Raji (cell line): Measurements from ENCODE around the gene BCR.

ENCODE experiments used
- POLR2A ChIP-seq: IDR thresholded peaks from 2 replicates; pipeline ENCODE4 v1.6.1; 2011; ENCODE audit warnings: low read depth, low read length, control low read depth; ENCODE audit not compliant: insufficient read depth

The BCR gene

DNA sequence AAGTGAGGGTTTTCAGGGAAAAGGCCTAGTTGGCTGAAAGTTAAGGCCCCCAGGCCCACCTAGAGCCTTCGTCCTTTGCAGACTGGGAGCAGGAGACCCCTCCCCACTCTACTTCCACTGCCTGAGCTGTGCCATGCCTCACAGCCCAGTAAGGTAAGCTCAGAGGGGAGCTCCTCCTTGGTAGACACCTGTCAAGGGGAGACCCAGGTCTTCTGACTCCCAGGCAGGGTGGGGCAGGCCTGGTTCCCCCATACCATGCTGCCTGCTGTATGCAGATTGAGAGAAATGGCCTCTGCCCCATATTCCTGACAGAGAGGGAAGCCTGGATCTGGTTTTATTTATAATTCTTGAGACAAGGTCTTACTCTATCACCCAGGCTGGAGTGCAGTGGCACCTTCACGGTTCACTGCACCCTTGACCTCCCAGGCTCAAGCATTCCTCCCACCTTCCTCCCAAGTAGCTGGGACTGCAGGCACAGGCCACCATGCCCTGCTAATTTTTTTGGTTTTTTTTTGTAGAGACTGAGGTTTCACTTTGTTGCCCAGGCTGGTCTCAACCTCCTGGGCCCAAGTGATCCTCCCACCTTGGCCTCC lies 34.3 kb upstream of the BCR start:
- TF ChIP-seq POLR2A: no peak

DNA sequence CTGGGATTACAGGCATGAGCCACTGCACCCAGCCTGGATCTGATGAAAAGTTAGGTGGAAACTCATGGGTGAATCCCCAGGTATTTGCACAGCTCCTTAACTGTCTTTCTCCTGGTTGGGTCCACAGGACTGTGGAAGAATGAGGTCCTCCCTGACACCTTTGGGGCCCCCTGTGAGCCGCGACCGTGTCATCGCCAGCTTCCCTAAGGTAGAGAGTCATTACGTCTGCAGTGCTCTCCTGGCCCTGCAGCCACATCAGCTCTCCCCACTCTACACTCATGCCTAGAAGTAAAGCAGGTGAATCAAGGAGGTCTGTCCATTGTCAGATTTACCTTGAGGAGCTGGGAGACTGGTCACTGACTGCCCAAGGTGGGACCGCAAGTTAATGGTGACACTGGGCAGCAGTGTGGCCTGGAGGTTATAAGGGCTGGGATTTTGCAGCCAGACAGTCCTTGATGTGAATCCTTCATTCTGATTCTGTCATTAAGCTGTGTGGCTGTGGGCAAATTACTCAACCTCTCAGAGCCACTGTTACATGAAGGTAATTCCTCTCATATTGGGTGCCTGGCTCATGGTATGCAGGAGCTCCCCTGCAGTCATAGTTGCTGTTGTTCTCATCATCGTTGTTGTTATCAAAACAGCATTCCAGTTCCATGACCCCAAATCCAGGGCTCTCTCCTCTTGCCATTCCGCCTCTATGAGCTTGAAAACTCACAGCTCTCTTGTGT lies 33.7 kb upstream of the BCR start:
- no peak for TF ChIP-seq POLR2A

DNA sequence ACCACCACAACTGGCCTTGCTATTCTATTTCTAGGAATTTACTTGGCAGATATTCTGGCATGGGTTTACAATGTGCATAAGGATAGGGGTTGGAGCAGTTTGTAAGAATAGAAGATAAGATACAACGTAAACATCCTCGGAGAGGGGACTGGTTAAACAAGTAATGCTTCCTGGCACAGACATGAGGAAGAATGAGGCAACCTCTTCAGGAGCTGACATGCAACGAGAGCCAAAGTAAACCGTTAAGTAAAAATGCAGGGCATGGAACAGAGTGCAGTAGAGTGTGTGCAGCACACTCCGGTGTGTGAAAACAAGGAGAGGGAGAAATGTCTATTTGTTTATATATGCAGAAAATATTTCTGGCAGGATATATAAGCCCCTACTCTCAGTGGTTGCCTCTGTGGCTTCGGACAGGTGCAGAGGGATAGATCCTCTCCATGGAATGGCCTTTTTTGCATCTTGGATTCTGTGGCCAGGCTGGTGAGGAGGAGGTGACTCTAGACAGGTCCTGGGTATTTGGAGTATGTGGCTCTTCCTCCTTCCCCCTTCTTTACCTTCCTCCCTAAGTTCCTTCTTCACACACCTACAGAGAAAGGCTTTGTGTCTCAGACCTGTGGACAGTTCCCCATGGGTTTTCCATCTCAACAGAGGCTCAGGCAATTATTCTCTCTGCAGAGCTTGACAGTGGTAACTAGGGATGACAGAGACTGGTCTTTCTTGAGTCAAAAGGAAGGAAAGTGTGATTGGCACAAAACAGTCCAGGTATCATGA lies 32.5 kb upstream of the BCR start:
- no peak for TF ChIP-seq POLR2A

DNA sequence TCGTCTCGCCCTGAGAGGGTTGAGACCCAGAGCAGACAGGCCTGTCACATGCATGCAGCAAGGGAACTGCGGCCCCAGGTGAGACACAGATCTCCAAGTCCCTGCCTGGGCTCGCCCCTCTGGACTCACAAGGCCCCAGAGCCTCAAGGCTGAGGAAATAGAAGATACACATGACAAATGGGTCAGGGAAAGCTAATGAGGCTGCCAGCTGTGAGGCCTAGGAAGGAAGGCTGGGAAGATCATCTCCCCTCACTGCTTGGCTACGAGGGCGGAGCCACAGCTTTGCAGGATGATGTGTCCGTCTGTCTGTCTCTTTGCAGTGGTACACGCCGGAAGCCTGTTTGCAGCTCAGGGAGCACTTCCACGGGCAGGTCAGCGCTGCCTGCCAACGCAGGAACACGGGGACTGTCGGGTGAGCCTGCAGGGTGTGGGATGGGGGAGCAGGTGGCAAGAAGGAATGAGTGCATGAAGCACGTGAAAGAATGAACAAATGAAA lies 30.5 kb upstream of the BCR start:
- TF ChIP-seq POLR2A: no peak

DNA sequence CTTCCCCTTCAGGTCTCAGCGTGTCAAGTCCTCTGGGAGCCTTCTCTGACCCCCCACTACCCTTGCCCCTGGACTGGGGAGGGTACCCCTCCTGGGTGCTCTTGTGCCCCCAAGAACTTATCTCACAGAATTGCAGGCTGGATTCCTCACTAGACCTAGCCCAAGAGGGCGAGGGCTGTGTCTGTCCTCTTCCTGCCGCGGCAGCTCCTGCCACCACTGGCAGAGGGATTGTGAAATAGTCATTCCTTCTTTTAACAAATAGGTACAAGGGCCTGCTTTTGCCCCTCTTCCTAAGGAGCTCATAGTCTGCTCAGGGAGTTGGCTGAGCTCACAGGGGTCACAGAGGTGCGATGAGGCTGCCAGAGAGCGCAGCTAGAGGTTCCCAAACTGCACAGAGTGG lies 29.5 kb upstream of the BCR start:
- TF ChIP-seq POLR2A: no peak

DNA sequence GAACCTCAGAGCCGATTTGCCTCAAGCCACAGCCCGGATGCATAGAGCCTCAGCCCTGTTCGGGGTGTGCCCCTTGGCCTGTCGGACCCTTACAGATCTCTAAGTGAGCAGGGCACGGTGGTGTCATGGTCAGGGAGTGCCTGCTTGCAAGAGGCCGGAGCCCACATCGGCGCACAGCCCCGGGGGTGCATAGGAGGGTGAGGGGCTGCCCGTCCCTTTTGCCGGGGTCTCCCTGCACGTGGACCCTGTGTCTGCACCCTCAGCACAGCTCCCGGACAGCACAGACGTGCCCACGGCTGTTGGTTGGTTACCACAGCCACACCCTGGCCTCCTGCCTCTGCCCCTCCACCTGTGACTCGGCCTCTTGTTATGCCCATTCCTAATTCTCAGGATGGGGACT lies 28.5 kb upstream of the BCR start:
- TF ChIP-seq POLR2A: no peak

DNA sequence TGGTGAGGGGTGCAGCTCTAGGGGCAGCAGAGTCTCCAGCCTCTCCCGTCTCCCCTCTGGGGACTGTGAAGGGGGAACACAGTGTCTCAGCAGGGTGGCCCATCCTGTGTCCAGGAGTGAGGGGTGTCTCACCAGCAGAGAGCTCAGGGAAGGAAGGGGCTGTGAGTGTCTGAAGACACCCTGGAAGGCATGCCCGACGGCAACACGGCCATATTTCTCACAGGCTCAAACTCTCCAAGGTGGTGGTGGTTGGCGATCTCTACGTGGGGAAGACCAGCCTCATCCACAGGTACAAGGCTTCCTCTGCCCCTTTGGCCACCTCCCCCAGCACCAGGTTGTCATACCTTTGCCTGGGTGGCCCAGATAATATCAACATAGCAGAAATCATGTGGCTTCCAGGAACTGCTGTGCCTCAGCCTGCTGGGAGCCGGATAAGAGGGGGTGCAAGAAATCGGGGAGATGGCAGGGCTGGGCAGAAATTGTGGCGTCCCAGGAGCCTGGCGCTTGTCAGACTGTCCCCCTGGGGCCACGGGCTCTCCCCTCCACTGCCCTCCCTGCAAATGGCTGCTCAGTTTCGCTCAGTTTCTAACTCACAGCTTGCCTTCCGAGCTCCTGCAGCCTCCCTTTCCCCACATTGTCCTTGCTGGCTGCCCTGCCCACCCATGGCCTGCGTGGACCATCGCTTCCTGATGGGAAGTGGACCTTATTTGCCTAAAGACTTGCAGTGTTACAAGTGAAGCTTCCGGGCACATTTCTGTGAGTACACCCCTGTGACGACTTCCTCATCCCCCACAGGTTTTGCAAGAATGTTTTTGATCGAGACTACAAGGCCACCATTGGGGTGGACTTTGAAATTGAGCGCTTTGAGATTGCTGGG lies 27.8 kb upstream of the BCR start:
- 0 out of 2 replicates have a peak, but pooled peaks have one; percentile 12 for TF ChIP-seq POLR2A

DNA sequence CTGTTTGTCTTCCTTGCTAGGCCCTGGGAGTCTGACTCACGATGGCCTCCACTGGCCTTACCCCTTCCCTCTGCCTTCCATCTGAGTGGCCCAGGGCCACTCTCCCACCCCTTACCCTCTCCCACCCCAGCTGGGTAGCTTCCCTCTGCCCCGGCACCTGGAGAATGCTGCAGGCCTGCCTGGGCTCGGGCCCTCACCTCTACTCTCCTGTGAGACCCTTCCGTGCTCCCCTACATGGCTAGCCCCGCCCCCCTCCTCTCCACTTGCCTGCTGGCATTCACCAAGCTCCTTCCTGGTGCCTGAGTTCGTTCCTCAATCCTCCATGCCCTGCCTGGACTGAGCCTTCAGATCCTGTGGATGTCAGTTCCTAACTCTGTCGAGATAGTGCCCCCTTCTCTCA lies 26.3 kb upstream of the BCR start:
- no peak for TF ChIP-seq POLR2A

DNA sequence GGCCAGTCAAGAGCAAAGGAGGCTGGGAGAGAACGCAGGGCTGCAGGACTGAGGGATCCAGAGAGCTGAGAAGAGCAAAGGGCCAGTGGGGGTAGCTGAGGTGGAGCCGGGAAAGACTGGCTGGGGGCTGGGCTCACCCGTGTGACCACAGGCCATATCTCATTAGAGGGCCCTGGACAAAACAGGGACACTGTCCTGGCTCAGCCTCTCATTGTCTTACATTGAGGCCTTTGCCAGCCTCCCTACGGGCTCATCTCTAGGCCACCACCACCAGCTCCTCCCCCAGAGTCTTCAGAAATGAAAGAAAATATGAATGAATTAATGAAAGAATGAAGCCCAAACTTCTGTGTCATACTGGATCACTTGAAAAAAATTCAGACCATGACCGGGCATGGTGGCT lies 25.8 kb upstream of the BCR start:
- no peak for TF ChIP-seq POLR2A

DNA sequence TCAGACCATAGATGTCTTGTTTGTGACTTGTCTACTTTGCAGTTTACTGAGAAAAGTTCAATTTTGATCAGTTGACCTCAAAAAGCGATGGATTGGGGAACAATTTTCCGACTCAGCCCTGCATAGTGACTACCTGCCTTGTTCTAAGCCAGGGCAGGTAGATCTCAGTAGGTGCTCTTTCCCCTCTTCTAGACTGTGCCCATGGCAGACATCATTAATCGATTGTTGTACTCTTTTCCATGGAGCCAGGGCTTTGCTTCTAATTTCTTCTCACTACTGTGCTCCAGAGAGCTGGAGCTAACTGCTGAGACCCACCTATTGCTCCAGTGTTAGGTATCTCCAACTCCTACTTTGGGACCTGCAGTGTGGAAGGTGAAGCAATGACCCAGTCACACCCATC lies 25.2 kb upstream of the BCR start:
- no peak for TF ChIP-seq POLR2A

DNA sequence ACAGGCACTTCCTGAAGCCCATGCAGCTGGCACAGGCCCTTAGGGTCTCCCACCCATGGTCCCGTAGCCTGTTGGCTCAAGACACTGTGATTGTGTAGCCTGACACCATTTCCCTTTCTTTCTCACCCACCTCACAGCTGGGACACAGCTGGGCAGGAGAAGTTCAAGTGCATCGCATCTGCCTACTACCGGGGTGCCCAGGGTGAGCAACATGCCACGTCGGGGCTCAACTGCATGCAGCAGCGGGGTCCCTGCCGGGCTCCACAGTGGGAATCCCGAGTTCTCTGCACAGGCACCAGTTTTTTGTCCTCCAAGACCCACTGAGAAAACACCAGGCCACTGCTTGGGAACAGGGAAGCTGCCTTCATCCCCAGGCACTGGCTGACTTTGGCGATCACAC lies 24.5 kb upstream of the BCR start:
- no peak for TF ChIP-seq POLR2A

DNA sequence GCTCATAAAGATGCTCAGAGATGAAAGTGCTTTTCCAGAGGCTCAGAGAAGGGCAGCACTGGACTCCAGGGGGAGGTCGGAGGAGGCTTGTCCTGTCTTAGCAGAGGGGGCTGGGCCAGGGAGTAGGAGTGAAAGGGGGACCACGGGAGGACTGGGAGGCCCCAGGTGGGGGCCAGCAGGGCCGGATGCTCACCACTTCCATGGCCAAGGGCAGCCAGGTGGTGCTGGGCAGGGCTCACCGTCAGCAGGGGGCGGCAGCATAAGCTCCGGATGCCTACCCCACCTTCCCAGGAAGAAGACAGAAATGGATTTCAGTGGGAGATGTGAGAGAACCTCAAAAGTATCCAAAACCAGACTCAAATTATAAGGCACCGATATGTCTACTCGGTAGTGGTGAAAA lies 24.0 kb upstream of the BCR start:
- no peak for TF ChIP-seq POLR2A

DNA sequence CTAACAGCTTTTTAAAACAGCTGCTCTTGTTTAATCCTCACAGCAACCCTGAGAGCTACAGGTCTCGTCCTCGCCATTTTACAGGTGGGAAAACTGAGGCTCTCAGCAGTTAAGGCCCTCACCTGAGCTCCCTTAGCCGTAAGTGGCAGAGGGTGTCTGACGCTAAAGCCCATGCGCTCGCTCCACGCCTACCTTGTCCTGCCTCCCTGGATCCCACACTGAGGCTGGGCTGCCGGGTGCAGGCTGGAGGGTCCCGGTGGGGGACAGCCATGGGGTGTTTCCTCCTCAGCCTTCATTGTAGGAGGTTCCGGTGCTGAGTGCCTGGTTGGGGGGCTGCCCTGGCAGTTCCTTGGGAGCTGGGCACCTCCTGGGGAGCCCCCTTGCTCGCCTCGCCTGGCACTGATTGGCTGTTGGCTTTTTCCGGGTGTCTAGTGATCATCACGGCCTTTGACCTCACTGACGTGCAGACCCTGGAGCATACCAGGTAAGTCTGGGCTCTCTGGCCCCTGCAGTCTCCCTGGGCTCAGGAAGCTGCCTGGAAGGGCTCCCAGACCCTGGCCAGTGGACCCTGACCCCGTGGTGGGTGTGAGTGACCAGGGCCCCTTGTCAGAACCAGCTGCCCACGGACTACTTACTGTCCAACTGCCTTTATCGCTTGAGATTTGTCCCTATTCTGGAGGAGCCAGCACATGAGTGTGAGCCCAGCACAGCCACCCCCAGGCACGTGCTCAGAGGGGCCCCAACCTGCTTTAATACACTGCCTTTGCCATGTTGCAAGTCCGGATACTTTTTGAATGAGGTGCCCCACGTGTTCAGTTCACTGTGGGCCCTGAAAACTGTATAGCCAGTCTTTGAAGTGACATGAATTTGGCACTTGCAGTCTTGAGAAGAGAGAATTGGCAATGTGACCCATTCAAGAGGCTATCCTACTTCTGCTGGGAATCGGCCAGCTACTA lies 22.5 kb upstream of the BCR start:
- no peak for TF ChIP-seq POLR2A
